Right cardiac atrium (tissue), 5 donors: Measurements from ENCODE around the gene GSC2. TPM values are rescaled to one million over a fixed set of nuclear protein-coding genes. Genes with fewer than 3 reads are reported as not detected.

Experiments used
- ATAC-seq, 2 donors: fragments of 200-7000 bp; cut with Tn5 transposase; one replicate each; pipeline versions ENCODE4 v1.8.0 to v1.9.1; 2020; ENCODE audit warnings: moderate library complexity in 2 of 2, mild to moderate bottlenecking in 1 of 2
- DNase-seq, 3 donors: peaks; one replicate each; pipeline ENCODE4 v3.0.0-alpha.2; 2020
- H3K27ac ChIP-seq: one replicate; pipeline ENCODE4 v1.5.1; 2013; ENCODE audit warnings: mild to moderate bottlenecking, low read length, control low read depth, moderate library complexity
- H3K27me3 ChIP-seq: one replicate; pipeline ENCODE4 v1.6.1; 2013; ENCODE audit not compliant: control insufficient read depth, insufficient read depth
- H3K4me1 ChIP-seq: one replicate; pipeline ENCODE4 v1.6.1; 2013; ENCODE audit warnings: low read length; ENCODE audit not compliant: control insufficient read depth, insufficient read depth
- H3K4me3 ChIP-seq: one replicate; pipeline ENCODE4 v1.5.1; 2013; ENCODE audit warnings: low read length, control low read depth
- H3K9me3 ChIP-seq: one replicate; pipeline ENCODE4 v1.6.1; 2013; ENCODE audit warnings: low read length; ENCODE audit not compliant: control insufficient read depth
- WGBS: extraction: QIAGEN DNeasy Blood & Tissue Kit; methylation state at CpG from one replicate; pipeline ENCODE4 v1.1.7; 2013; 5-methylcytosine and 5-hydroxymethylcytosine counted together
- intact Hi-C, 4 donors: fragments of 100-400 bp; cut with DNase I; formaldehyde crosslinking; loops; one replicate each; pipeline versions ENCODE4 v1.11.0 to v1.14.0; 2022 to 2023
- polyA plus RNA-seq: library from polyadenylated mRNA; stranded (reverse); fragments of 200-250 nt; gene quantifications from one replicate; pipeline ENCODE4 v1.2.3, GENCODE V29; 2013
- total RNA-seq, 4 donors: library from RNA; stranded (reverse); fragmentation: NEBNext Ultra II Directional; extraction: Animal tissue kit (Norgen Biotek cat#: 25700); gene quantifications; one replicate each; pipeline ENCODE4 v1.2.1, GENCODE V29; 2021
- donor health status: healthy with polysubstance abuse.
- donor health status: DM: no; HTN: yes; CAD: no.
- donor health status: DM: no; HTN: no; CAD: no.
- donor health status: DM: no; HTN: yes; CAD: no; lungs with severe emphysema.
- donor health status: DM: yes; HTN: yes; CAD: no.

GSC2 gene
- total and polyA plus RNA-seq, 5 donors, result not detected

DNA sequence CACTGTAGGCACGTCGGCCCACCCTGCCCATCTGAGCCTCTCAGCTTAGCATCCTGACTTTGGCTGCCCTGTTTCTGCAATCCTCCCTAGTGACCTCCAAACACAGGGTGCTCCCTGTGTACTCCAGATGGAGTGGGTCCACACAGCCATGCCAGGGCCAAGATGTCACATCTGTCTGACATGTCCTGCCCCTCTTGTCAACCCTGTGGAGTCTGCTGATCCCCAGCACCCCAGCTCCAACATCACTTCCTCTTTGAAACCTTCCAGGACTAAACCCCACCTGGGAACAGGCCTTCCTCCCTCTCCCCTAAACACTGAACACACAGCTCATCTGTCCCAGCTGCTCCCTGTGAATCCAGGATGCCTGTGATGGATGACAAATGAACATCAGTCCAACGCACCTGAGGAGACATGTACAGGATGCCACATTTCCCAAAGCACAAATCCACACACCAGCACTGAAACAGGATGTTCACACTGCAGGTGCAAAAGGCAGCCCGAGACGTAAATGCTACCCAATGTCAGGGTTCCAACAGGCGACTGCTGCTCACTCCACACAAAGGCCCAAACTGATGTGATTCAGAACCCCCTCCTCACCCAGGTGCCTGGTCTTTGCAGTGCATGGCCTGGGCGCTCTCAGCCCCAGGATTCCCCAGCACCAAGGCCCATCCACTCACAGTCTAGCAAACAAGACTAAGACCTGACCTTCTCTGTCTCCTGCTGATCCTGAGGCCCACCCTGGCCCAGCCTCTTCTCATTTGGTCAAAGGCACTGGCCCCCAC lies 21.0 kb downstream of the GSC2 start:
- intact Hi-C loops, result no loop called here

DNA sequence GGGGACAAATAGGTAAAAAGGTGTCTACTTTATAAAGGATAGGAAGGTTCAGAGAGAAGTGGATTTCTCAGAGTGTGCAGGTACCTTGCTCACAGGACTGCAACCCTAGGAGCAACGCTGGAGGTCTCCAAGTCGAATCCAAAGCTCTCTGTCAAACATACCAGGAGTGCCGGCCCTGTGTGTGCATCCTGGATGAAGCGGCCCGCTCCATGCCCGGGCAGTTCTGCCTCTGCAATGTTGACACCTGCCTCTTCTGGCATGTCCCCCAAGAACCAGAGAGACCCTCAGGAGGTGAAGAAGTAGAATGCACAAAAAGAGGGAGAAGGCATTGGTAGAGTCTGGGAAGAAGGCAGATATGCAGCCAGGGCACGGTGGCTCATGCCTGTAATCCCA lies 22.1 kb downstream of the GSC2 start:
- Histone ChIP-seq H3K27me3 (no peaks in the 10 kb centered on the region), H3K4me3 (no peak overlapping the region), H3K4me1 (no peaks in the 10 kb centered on the region), H3K27ac (no peak overlapping the region), H3K9me3 (no peaks in the 10 kb centered on the region)
- WGBS, result 82% methylated on average over 7 of the region's 7 CpGs
- intact Hi-C loops, result no loop called here
- no peak for DNase-seq
- ATAC-seq, result no peak

More for the DNA sequence above, 21.0 kb downstream of the GSC2 start:
- no peaks in the 10 kb centered on the region for H3K9me3 ChIP-seq
- H3K4me1 ChIP-seq, result no peaks in the 10 kb centered on the region
- H3K27ac ChIP-seq, result no peak overlapping the region
- H3K4me3 ChIP-seq, result no peak overlapping the region
- DNase-seq (no peak), ATAC-seq (no peak)
- 87% methylated on average over 7 of the region's 7 CpGs for whole genome bisulfite sequencing
- H3K27me3 ChIP-seq, result no peaks in the 10 kb centered on the region

DNA sequence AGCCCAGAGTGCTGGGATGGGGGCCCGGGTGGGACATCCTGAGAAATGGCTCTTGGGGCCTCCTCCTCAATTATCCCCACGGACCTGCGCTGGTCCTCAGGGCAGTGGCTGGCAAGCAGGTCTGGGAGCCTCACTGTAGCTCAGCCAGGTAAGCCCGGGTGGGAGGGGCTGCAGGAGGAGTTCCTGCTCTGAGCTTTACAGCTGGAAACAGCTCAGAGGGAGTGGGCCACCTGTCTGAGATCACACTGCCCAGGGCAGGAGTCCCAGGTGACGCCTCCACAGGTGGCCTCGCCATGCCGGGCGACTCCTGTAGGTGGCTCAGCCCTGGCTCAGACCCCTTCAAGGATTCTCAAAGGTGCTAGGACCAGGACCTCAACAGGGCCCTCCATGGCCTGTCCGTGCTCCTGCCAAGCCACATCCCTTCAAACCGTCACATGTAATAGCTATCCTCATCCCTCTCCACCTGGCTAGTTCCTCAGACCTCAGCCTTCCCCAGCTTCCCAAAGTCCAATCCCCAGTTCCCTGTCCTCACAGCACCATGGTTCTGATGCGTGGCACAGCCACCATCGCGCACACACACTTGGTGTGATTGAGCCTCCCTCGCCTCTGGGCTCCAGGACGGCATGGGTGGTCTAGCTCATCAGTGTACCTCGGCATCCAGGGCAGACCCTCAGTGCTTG lies 22.6 kb downstream of the GSC2 start:
- ATAC-seq, result no peak
- 89% methylated on average over 16 of the region's 16 CpGs for WGBS
- no peaks in the 10 kb centered on the region for H3K27me3 ChIP-seq
- no peak overlapping the region for H3K4me3 ChIP-seq
- H3K27ac ChIP-seq, result no peak overlapping the region
- no peaks in the 10 kb centered on the region for H3K9me3 ChIP-seq
- intact Hi-C loops, result no loop called here
- DNase-seq, result no peak
- H3K4me1 ChIP-seq, result no peaks in the 10 kb centered on the region

DNA sequence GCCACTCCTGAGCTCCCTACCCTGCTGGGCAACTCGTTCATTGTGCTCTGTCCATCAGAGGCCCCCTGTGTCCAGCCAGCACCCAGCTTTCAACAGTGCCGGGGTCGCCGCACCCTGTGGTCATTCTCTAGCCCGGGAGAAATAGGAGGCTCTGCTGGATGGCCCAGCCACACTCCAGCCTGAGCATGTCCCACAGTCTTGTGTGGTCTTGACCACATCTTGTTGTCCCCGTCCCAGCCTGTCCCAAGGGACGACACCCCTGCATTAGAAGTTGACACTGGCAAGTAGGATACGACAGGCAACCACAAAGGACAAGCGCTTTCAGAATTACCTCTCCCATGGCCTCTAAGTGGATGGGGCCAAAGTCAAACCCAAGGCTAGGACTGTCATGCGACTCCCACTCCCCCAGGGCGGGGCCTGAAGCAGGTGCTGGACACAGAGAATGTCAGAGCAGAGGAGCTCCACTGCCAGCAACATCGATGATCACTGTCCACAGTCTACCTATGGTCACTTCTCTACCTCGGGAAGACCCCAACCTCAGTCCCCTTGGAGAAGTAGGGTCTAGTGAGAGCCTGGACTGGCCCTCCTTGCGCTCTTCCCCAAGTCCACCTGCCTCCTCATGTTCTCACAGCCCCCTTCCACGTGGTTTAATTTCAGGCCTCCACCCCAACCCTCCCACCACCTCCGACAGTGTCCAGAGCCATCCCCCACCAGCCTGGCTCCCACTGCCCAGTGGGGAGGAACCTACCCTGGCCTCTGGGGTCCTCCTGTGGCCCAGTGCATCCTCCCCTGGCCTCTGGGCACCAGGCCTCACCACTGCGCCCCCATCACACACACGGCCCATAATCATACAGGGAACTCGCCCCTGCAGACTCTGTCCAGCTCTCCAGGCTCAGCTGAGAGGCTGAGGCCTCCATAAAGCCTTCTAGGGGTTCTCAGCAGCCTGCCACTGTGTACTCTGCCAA lies 23.5 kb downstream of the GSC2 start:
- Histone ChIP-seq H3K27ac (no peak overlapping the region), H3K4me3 (no peak overlapping the region), H3K27me3 (no peaks in the 10 kb centered on the region), H3K9me3 (no peaks in the 10 kb centered on the region), H3K4me1 (no peaks in the 10 kb centered on the region)
- 88% methylated on average over 19 of the region's 19 CpGs for WGBS
- DNase-seq, result no peak
- intact Hi-C loops, result no loop called here
- ATAC-seq, result no peak

DNA sequence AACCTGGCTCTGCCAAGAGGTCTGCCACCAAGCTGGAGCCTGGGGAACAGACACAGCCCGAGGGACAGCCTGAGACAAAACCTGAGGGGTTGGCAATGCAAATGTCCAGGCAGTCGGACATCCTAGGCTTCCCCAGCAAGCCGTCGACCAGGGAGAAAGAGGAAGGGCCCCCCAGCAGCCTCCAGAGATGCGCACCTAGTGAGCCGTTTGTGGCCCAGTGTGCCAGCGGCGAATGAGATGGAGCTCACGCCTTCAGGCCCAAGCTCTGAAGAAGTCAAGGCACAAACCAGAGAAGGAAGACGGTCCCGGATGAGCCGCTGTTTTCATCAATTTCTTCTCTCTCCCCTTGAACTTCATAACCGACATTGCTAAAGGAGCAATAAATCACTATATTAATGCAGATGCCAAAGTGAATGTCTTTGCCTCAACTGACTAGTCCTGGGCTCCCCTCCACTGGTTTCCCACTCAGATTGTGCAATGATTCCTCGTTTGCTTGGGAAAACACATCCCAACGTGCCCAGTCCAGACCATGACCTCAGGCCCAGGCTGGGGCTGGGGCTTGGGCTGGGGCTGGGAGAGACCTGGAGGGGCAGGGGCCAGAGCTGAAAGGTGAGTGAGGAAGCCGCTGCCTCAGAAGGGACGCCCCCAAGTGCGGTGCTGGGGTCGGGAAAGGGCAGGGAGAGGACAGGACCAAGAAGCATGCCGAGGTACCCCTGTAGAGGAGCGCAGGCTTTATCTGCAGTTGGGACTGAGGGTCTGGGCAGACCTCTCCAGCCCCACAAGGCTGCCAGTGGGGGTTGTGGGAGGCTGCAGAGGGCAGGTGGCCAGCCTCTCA lies 24.4 kb downstream of the GSC2 start:
- 81% methylated on average over 21 of the region's 21 CpGs for WGBS
- Histone ChIP-seq H3K4me1 (peaks cover 3% of the 10 kb centered on the region), H3K4me3 (no peak overlapping the region), H3K27ac (no peak overlapping the region), H3K9me3 (no peaks in the 10 kb centered on the region), H3K27me3 (no peaks in the 10 kb centered on the region)
- DNase-seq, result no peak
- ATAC-seq, result no peak
- intact Hi-C loops, result no loop called here

DNA sequence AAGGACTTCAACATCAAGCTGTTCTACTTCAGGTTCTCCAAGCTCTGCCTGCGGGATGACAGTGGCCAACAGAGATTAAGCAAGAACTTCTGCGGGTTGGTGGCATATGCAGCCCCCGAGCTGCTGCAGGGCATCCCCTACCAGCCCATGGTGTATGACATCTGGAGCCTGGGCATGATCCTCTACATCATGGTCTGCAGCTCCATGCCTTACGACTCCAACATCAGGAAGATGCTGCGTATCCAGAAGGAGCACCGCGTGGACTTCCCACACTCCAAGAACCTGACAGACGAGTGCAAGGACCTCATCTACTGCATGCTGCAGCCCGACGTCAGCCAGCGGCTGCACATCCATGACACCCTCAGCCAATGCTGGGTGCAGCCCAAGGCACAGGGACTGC lies 25.1 kb downstream of the GSC2 start:
- Histone ChIP-seq H3K27me3 (no peaks in the 10 kb centered on the region), H3K4me3 (no peak overlapping the region), H3K4me1 (peaks cover 4% of the 10 kb centered on the region), H3K27ac (no peak overlapping the region), H3K9me3 (no peaks in the 10 kb centered on the region)
- intact Hi-C loops, result no loop called here
- DNase-seq (no peak), ATAC-seq (no peak)
- 93% methylated on average over 11 of the region's 11 CpGs for WGBS

DNA sequence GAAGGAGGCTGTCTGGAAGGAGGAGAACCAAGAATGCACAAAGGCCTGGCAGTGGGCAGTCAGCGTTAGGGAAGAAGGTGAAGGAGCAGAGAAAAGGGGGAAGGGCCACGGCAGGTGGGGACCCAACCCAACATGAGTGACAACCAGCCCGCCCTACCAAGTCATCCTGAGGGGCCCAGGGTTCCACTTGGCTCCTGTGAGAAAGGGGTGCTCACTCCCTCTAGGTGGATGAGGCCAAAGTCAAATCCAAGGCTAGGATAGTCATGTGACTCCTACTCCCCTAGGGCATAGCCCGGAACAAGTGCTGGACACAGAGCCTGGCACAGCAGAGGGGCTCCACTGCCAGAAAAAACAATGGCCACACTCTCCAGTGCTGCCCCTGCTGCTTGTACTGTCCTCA lies 25.7 kb downstream of the GSC2 start:
- Histone ChIP-seq H3K4me1 (peaks cover 4% of the 10 kb centered on the region), H3K27me3 (no peaks in the 10 kb centered on the region), H3K27ac (no peak overlapping the region), H3K9me3 (no peaks in the 10 kb centered on the region), H3K4me3 (no peak overlapping the region)
- WGBS, result 73% methylated on average over 4 of the region's 4 CpGs
- intact Hi-C loops, result no loop called here
- DNase-seq (no peak), ATAC-seq (no peak)

DNA sequence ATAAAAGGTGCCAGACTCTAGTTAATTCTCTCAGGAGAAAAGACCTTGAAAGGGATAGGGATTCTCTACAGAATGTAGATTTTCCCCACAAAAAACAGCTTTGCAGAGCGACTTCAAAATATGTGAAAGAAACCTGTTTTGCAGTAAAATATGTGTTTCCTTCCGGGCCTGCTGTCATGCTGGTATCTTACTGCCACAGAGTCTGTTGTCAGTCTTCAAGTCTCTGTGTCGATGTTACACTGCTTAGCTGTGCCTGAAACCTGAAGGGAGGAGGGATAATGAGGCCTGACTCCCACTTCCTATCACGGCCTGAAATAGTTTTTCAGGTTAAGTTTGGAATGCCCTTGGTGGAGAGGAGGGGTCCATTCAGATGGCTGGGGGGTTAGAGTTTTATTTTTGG lies 26.2 kb downstream of the GSC2 start:
- ATAC-seq, result no peak
- 81% methylated on average over 4 of the region's 4 CpGs for WGBS
- H3K27me3 ChIP-seq, result no peaks in the 10 kb centered on the region
- no peak for DNase-seq
- no peak overlapping the region for H3K4me3 ChIP-seq
- intact Hi-C loops, result no loop called here
- H3K4me1 ChIP-seq, result peaks cover 5% of the 10 kb centered on the region
- no peaks in the 10 kb centered on the region for H3K9me3 ChIP-seq
- H3K27ac ChIP-seq, result no peak overlapping the region

DNA sequence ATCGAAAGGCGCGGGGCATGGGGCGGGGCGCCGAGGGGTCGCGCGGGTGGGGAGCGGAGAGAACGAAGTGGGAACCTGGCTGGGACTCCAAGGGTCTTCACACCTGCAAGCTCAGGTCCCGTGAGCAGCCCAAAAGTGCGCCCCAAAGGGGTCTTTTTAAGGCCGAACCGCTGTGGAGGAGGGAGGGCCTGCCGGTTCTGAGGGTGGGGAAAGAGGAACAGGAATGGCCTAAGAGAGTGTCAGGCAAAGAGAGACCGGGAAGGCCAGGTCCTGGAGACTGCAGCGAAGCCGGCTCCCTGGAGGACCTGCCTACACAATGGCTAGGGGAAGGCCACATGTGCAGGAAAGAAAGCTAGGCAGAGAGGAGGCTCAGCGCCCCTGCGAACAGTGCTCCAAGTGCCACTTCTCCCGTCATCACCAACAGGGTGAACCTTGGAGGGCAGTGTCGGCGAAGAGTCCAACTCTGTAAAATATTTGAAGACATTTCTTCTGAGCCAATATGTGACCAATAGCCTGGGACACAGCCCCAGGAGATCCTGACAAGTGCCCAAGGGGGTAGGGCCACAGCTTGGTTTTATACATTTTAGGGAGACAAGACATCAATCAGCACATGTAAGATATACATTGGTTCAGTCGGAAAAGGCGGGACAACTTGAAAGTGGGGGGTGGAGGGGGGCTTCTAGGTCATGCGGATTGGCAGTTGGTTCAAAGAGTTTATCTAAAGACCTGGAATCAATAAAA lies 27.2 kb downstream of the GSC2 start:
- Histone ChIP-seq H3K27ac (no peak overlapping the region), H3K4me1 (peaks cover 6% of the 10 kb centered on the region), H3K27me3 (no peaks in the 10 kb centered on the region), H3K4me3 (peak overlapping the region; percentile 46), H3K9me3 (no peaks in the 10 kb centered on the region)
- no peak for DNase-seq
- WGBS, result 16% methylated on average over 27 of the region's 27 CpGs
- peak; percentile 5 to 25 for ATAC-seq
- intact Hi-C loops, result no loop called here
